Measurements from ENCODE around the gene UBXN4. TPM values are rescaled to one million over a fixed set of nuclear protein-coding genes. Genes with fewer than 3 reads are reported as not detected.
"Not testable (repeated sequence)": the region's sequence is repeated elsewhere in the genome, so short reads cannot be mapped to it uniquely, and the experiment has no call there.

Gene UBXN4
- total RNA-seq, 3 donors from 2014 or later = 78.2 to 91.1 (median 80.5) TPM

- DNase-seq (no peak), ATAC-seq (no peak)
- H3K4me3 Mint-ChIP-seq = no peak overlapping the region
- no peaks in the 10 kb centered on the region for H3K4me1 Mint-ChIP-seq (ENCODE audit: low read depth)
- H3K9me3 Mint-ChIP-seq = no peaks in the 10 kb centered on the region
- peaks cover 36% of the 10 kb centered on the region for H3K36me3 Mint-ChIP-seq (ENCODE audit: insufficient read depth)
- no peaks in the 10 kb centered on the region for H3K27me3 Mint-ChIP-seq (ENCODE audit: low read depth)
Observed at GRCh38 chr2:135786823-135787222, 45.2 kb downstream of the UBXN4 start.

- Mint-ChIP-seq H3K4me3 (no peak overlapping the region), H3K9me3 (no peaks in the 10 kb centered on the region), H3K27me3 (ENCODE audit: low read depth) (no peaks in the 10 kb centered on the region), H3K36me3 (ENCODE audit: insufficient read depth) (peaks cover 10% of the 10 kb centered on the region), H3K4me1 (ENCODE audit: low read depth) (peaks cover 1% of the 10 kb centered on the region)
- DNase-seq (no peak), ATAC-seq (no peak)
Observed at GRCh38 chr2:135790423-135790822, 48.8 kb downstream of the UBXN4 start.

- Mint-ChIP-seq H3K36me3 (ENCODE audit: insufficient read depth) (peaks cover 4% of the 10 kb centered on the region), H3K9me3 (no peaks in the 10 kb centered on the region), H3K4me1 (ENCODE audit: low read depth) (peaks cover 1% of the 10 kb centered on the region), H3K27me3 (ENCODE audit: low read depth) (no peaks in the 10 kb centered on the region), H3K4me3 (no peak overlapping the region)
- DNase-seq = no peak
- no peak for ATAC-seq
Observed at GRCh38 chr2:135791418-135792190, 49.9 kb downstream of the UBXN4 start.

- ATAC-seq (peak; percentile 32 to 47), DNase-seq (no peak)
- H3K4me3 Mint-ChIP-seq = no peak overlapping the region
- H3K27me3 Mint-ChIP-seq (ENCODE audit: low read depth) = no peaks in the 10 kb centered on the region
- H3K4me1 Mint-ChIP-seq (ENCODE audit: low read depth) = peaks cover 4% of the 10 kb centered on the region
- H3K9me3 Mint-ChIP-seq = no peaks in the 10 kb centered on the region
- no peaks in the 10 kb centered on the region for H3K36me3 Mint-ChIP-seq (ENCODE audit: insufficient read depth)
Observed at GRCh38 chr2:135792401-135793150, 50.9 kb downstream of the UBXN4 start.

- H3K9me3 Mint-ChIP-seq = not testable (repeated sequence)
Observed at GRCh38 chr2:135795641-135796040, 54.0 kb downstream of the UBXN4 start.

GRCh38 chr2:135796606-135797005 lies 55.0 kb downstream of the UBXN4 start:
- no peak for ATAC-seq
- no peak overlapping the region for H3K4me3 Mint-ChIP-seq
- peaks cover 4% of the 10 kb centered on the region for H3K4me1 Mint-ChIP-seq (ENCODE audit: low read depth)
- H3K27me3 Mint-ChIP-seq (ENCODE audit: low read depth) = no peaks in the 10 kb centered on the region
- peaks cover 4% of the 10 kb centered on the region for H3K36me3 Mint-ChIP-seq (ENCODE audit: insufficient read depth)
- peaks cover 6% of the 10 kb centered on the region for H3K9me3 Mint-ChIP-seq
- no peak for DNase-seq

More at GRCh38 chr2:135795641-135796040, 54.0 kb downstream of the UBXN4 start:
- H3K27me3 Mint-ChIP-seq (ENCODE audit: low read depth); DNase-seq; H3K4me1 Mint-ChIP-seq (ENCODE audit: low read depth); H3K4me3 Mint-ChIP-seq; ATAC-seq; H3K36me3 Mint-ChIP-seq (ENCODE audit: insufficient read depth): not testable (repeated sequence)

- ATAC-seq (peak; percentile 85 to 87), DNase-seq (peak; percentile 76)
- Mint-ChIP-seq H3K27me3 (ENCODE audit: low read depth) (no peaks in the 10 kb centered on the region), H3K36me3 (ENCODE audit: insufficient read depth) (peaks cover 4% of the 10 kb centered on the region), H3K4me3 (no peak overlapping the region), H3K4me1 (ENCODE audit: low read depth) (peaks cover 2% of the 10 kb centered on the region), H3K9me3 (peaks cover 10% of the 10 kb centered on the region)
Observed at GRCh38 chr2:135797497-135798274, 56.0 kb downstream of the UBXN4 start.

- Mint-ChIP-seq H3K27me3 (ENCODE audit: low read depth) (no peaks in the 10 kb centered on the region), H3K36me3 (ENCODE audit: insufficient read depth) (peaks cover 4% of the 10 kb centered on the region), H3K4me1 (ENCODE audit: low read depth) (peaks cover 2% of the 10 kb centered on the region), H3K9me3 (peaks cover 10% of the 10 kb centered on the region), H3K4me3 (no peak overlapping the region)
- DNase-seq = no peak
- ATAC-seq = no peak
Observed at GRCh38 chr2:135798275-135798705, 56.6 kb downstream of the UBXN4 start.

- no peak overlapping the region for H3K4me3 Mint-ChIP-seq
- H3K27me3 Mint-ChIP-seq (ENCODE audit: low read depth) = no peaks in the 10 kb centered on the region
- ATAC-seq = no peak
- no peak for DNase-seq
- H3K36me3 Mint-ChIP-seq (ENCODE audit: insufficient read depth) = peaks cover 4% of the 10 kb centered on the region
- H3K4me1 Mint-ChIP-seq (ENCODE audit: low read depth) = peaks cover 2% of the 10 kb centered on the region
- peaks cover 10% of the 10 kb centered on the region for H3K9me3 Mint-ChIP-seq
Observed at GRCh38 chr2:135798762-135799161, 57.1 kb downstream of the UBXN4 start.

GRCh38 chr2:135799738-135800137 lies 58.1 kb downstream of the UBXN4 start:
- Mint-ChIP-seq H3K36me3 (ENCODE audit: insufficient read depth) (peaks cover 4% of the 10 kb centered on the region), H3K9me3 (peaks cover 10% of the 10 kb centered on the region), H3K4me1 (ENCODE audit: low read depth) (peaks cover 2% of the 10 kb centered on the region), H3K27me3 (ENCODE audit: low read depth) (no peaks in the 10 kb centered on the region), H3K4me3 (no peak overlapping the region)
- DNase-seq (no peak), ATAC-seq (no peak)

GRCh38 chr2:135800513-135801460 lies 59.1 kb downstream of the UBXN4 start:
- Mint-ChIP-seq H3K4me3 (no peak overlapping the region), H3K9me3 (peaks cover 10% of the 10 kb centered on the region), H3K36me3 (ENCODE audit: insufficient read depth) (peaks cover 4% of the 10 kb centered on the region), H3K4me1 (ENCODE audit: low read depth) (peaks cover 2% of the 10 kb centered on the region), H3K27me3 (ENCODE audit: low read depth) (no peaks in the 10 kb centered on the region)
- no peak for ATAC-seq
- no peak for DNase-seq

- DNase-seq (no peak), ATAC-seq (no peak)
- H3K4me3 Mint-ChIP-seq = no peak overlapping the region
- H3K36me3 Mint-ChIP-seq (ENCODE audit: insufficient read depth) = peaks cover 4% of the 10 kb centered on the region
- H3K4me1 Mint-ChIP-seq (ENCODE audit: low read depth) = peaks cover 2% of the 10 kb centered on the region
- peaks cover 10% of the 10 kb centered on the region for H3K9me3 Mint-ChIP-seq
- no peaks in the 10 kb centered on the region for H3K27me3 Mint-ChIP-seq (ENCODE audit: low read depth)
Observed at GRCh38 chr2:135802350-135802749, 60.7 kb downstream of the UBXN4 start.

GRCh38 chr2:135803278-135803677 lies 61.6 kb downstream of the UBXN4 start:
- no peak for ATAC-seq
- H3K4me1 Mint-ChIP-seq (ENCODE audit: low read depth) = no peaks in the 10 kb centered on the region
- no peaks in the 10 kb centered on the region for H3K27me3 Mint-ChIP-seq (ENCODE audit: low read depth)

More at GRCh38 chr2:135803278-135803677, 61.6 kb downstream of the UBXN4 start:
- H3K4me3 Mint-ChIP-seq = no peak overlapping the region
- DNase-seq = no peak
- peaks cover 10% of the 10 kb centered on the region for H3K9me3 Mint-ChIP-seq
- peaks cover 4% of the 10 kb centered on the region for H3K36me3 Mint-ChIP-seq (ENCODE audit: insufficient read depth)
